Adrenal gland (tissue), 5 donors: Measurements from ENCODE around the gene SORBS1.

Experiments used
- CTCF ChIP-seq, 6 experiments: fragments of 450-650 bp in 4 of 6; fragments of 200-600 bp in 2 of 6; sonication (generic) in 1 of 6; IDR thresholded peaks; 1 replicate in 5 of 6; 2 replicates in 1 of 6; pipeline versions ENCODE4 v1.5.1 to v1.8.0; 2016 to 2021; ENCODE audit warnings: antibody characterized with exemption in 6 of 6, mild to moderate bottlenecking in 2 of 6, moderate library complexity in 1 of 6
- POLR2A ChIP-seq, 2 donors: fragments of 450-650 bp; IDR thresholded peaks; one replicate each; pipeline ENCODE4 v1.6.1; 2017; ENCODE audit warnings: antibody characterized with exemption in 2 of 2, mild to moderate bottlenecking in 2 of 2, moderate library complexity in 1 of 2
- donor health status: DM: no; HTN: no; CAD: no.

DNA sequence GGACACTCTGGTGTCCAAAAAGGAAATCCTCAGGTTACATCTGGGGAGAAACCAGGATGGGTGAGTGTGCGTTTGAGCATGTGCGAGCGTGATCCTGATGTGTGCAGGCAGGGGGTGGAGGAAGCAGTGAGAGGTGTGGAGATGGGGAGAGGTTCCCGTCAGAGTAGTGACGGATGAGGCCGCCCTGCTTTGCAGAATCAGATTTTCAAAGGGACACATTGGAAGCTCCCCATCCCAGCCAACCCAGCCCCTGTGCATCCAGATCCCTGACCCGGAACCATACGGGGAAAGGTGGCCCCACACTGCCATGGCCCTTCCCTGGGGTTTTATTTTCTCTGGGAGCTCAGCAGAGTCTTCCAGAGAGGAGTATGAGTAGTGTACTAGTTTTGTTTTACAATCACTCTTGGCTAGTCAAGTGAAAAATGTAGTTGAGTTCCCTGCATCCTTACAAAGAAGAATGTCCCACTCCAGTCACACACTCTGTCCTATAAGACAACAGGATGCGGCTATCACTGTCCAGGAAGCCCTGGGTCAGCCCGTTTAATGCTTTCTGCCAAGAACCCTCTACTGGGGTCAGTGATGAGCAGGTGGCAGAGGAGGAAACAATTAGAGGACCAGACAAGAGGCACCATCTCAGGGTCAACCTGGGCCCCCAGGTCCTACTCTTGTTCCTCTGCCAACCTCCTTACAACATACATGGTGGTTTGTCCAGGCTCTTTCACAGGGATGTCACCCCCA lies 223.6 kb downstream of the SORBS1 start:
- TF ChIP-seq CTCF (IDR thresholded peaks at IDR 0.05) (no peak), POLR2A (IDR thresholded peaks at IDR 0.05) (no peak)
